Activated naive CD8-positive, alpha-beta T cell treated with anti-CD3 and anti-CD28 coated beads, Interleukin-2, amount 50 U/mL, for 24 hours (primary cell): ENCODE results near the gene RASGRF1.
A peak's percentile ranks its signal among the peaks of the same experiment; 100 is the strongest.
"Not testable (repeated sequence)": the region's sequence is repeated elsewhere in the genome, so short reads cannot be mapped to it uniquely, and the experiment has no call there.

Experiments
- ATAC-seq: fragments of 150-1000 bp; cut with Tn5 transposase; one replicate; pipeline ENCODE4 v1.10.0; 2021
- DNase-seq: peaks from one replicate; pipeline ENCODE4 v3.0.0; 2021
- H3K27ac Mint-ChIP-seq: one replicate; pipeline ENCODE4 v1.8.0; 2021; ENCODE audit warnings: mild to moderate bottlenecking, mixed read lengths
- H3K27me3 Mint-ChIP-seq: one replicate; pipeline ENCODE4 v1.8.0; 2021; ENCODE audit warnings: mixed read lengths
- H3K36me3 Mint-ChIP-seq: one replicate; pipeline ENCODE4 v1.8.0; 2021; ENCODE audit warnings: low read depth, mixed read lengths
- H3K4me1 Mint-ChIP-seq: one replicate; pipeline ENCODE4 v1.8.0; 2021; ENCODE audit warnings: mixed read lengths
- H3K4me3 Mint-ChIP-seq: one replicate; pipeline ENCODE4 v1.8.0; 2021; ENCODE audit warnings: mild to moderate bottlenecking, moderate library complexity, mixed read lengths
- H3K9me3 Mint-ChIP-seq: one replicate; pipeline ENCODE4 v1.8.0; 2021; ENCODE audit warnings: mixed read lengths

The RASGRF1 gene

GRCh38 chr15:78933187-78933822, 157.3 kb downstream of the RASGRF1 start:
- peaks cover 15% of the 10 kb centered on the region for H3K4me1 Mint-ChIP-seq
- peaks cover 1% of the 10 kb centered on the region for H3K36me3 Mint-ChIP-seq
- no peak for DNase-seq
- ATAC-seq: no peak
- H3K27me3 Mint-ChIP-seq: peaks cover under 1% of the 10 kb centered on the region
- no peak overlapping the region for H3K4me3 Mint-ChIP-seq
- no peak overlapping the region for H3K27ac Mint-ChIP-seq
- no peaks in the 10 kb centered on the region for H3K9me3 Mint-ChIP-seq

GRCh38 chr15:78932258-78932808, 158.2 kb downstream of the RASGRF1 start:
- DNase-seq (no peak), ATAC-seq (no peak)
- Mint-ChIP-seq H3K27ac (no peak overlapping the region), H3K4me3 (no peak overlapping the region), H3K36me3 (no peaks in the 10 kb centered on the region), H3K9me3 (no peaks in the 10 kb centered on the region), H3K4me1 (peaks cover 7% of the 10 kb centered on the region), H3K27me3 (no peaks in the 10 kb centered on the region)

GRCh38 chr15:78931439-78932257, 158.9 kb downstream of the RASGRF1 start:
- H3K27ac Mint-ChIP-seq: no peak overlapping the region
- DNase-seq: no peak
- H3K9me3 Mint-ChIP-seq: no peaks in the 10 kb centered on the region
- H3K4me1 Mint-ChIP-seq: no peaks in the 10 kb centered on the region
- no peak overlapping the region for H3K4me3 Mint-ChIP-seq
- no peaks in the 10 kb centered on the region for H3K27me3 Mint-ChIP-seq
- H3K36me3 Mint-ChIP-seq: no peaks in the 10 kb centered on the region
- no peak for ATAC-seq

- Mint-ChIP-seq H3K27me3 (no peaks in the 10 kb centered on the region), H3K36me3 (no peaks in the 10 kb centered on the region), H3K4me1 (no peaks in the 10 kb centered on the region), H3K9me3 (no peaks in the 10 kb centered on the region), H3K4me3 (no peak overlapping the region), H3K27ac (no peak overlapping the region)
- peak; percentile 11 for ATAC-seq
- DNase-seq: no peak
Measured at GRCh38 chr15:78930577-78931388, 159.8 kb downstream of the RASGRF1 start.

GRCh38 chr15:78929536-78930264, 160.9 kb downstream of the RASGRF1 start:
- no peak for ATAC-seq
- Mint-ChIP-seq H3K27me3 (no peaks in the 10 kb centered on the region), H3K4me1 (no peaks in the 10 kb centered on the region), H3K4me3 (no peak overlapping the region), H3K27ac (no peak overlapping the region), H3K9me3 (no peaks in the 10 kb centered on the region), H3K36me3 (no peaks in the 10 kb centered on the region)
- DNase-seq: no peak

GRCh38 chr15:78928616-78929093, 161.9 kb downstream of the RASGRF1 start:
- Mint-ChIP-seq H3K4me3 (no peak overlapping the region), H3K27ac (no peak overlapping the region), H3K9me3 (no peaks in the 10 kb centered on the region), H3K4me1 (no peaks in the 10 kb centered on the region), H3K27me3 (no peaks in the 10 kb centered on the region), H3K36me3 (no peaks in the 10 kb centered on the region)
- DNase-seq (no peak), ATAC-seq (no peak)

GRCh38 chr15:78928176-78928575, 162.4 kb downstream of the RASGRF1 start:
- H3K4me3 Mint-ChIP-seq, H3K27ac Mint-ChIP-seq, ATAC-seq, H3K9me3 Mint-ChIP-seq, DNase-seq, H3K4me1 Mint-ChIP-seq, H3K36me3 Mint-ChIP-seq, H3K27me3 Mint-ChIP-seq: not testable (repeated sequence)

- Mint-ChIP-seq H3K36me3 (peaks cover 1% of the 10 kb centered on the region), H3K27ac (no peak overlapping the region)
- no peak for DNase-seq
Measured at GRCh38 chr15:78927077-78927790, 163.3 kb downstream of the RASGRF1 start.

GRCh38 chr15:78925956-78926743, 164.4 kb downstream of the RASGRF1 start:
- ATAC-seq: no peak
- Mint-ChIP-seq H3K27me3 (no peaks in the 10 kb centered on the region), H3K4me3 (no peak overlapping the region), H3K27ac (no peak overlapping the region), H3K9me3 (no peaks in the 10 kb centered on the region), H3K36me3 (peaks cover 3% of the 10 kb centered on the region), H3K4me1 (no peaks in the 10 kb centered on the region)
- no peak for DNase-seq

More at GRCh38 chr15:78927077-78927790, 163.3 kb downstream of the RASGRF1 start:
- no peak for ATAC-seq
- no peaks in the 10 kb centered on the region for H3K9me3 Mint-ChIP-seq
- H3K4me3 Mint-ChIP-seq: no peak overlapping the region
- no peaks in the 10 kb centered on the region for H3K27me3 Mint-ChIP-seq
- H3K4me1 Mint-ChIP-seq: no peaks in the 10 kb centered on the region

GRCh38 chr15:78925076-78925624, 165.4 kb downstream of the RASGRF1 start:
- H3K27ac Mint-ChIP-seq: no peak overlapping the region
- H3K4me1 Mint-ChIP-seq: no peaks in the 10 kb centered on the region
- no peaks in the 10 kb centered on the region for H3K27me3 Mint-ChIP-seq
- no peaks in the 10 kb centered on the region for H3K9me3 Mint-ChIP-seq
- H3K4me3 Mint-ChIP-seq: no peak overlapping the region
- ATAC-seq (no peak), DNase-seq (no peak)
- H3K36me3 Mint-ChIP-seq: peaks cover 4% of the 10 kb centered on the region

GRCh38 chr15:78923480-78924360, 166.9 kb downstream of the RASGRF1 start:
- H3K27ac Mint-ChIP-seq: no peak overlapping the region
- H3K4me1 Mint-ChIP-seq: no peaks in the 10 kb centered on the region
- H3K4me3 Mint-ChIP-seq: no peak overlapping the region
- no peak for DNase-seq
- H3K9me3 Mint-ChIP-seq: no peaks in the 10 kb centered on the region
- H3K27me3 Mint-ChIP-seq: no peaks in the 10 kb centered on the region
- no peak for ATAC-seq
- peaks cover 6% of the 10 kb centered on the region for H3K36me3 Mint-ChIP-seq

- no peaks in the 10 kb centered on the region for H3K4me1 Mint-ChIP-seq
- H3K4me3 Mint-ChIP-seq: no peak overlapping the region
- no peak overlapping the region for H3K27ac Mint-ChIP-seq
- H3K27me3 Mint-ChIP-seq: no peaks in the 10 kb centered on the region
- no peak for DNase-seq
- ATAC-seq: no peak
- H3K9me3 Mint-ChIP-seq: no peaks in the 10 kb centered on the region
- peaks cover 9% of the 10 kb centered on the region for H3K36me3 Mint-ChIP-seq
Measured at GRCh38 chr15:78923015-78923414, 167.6 kb downstream of the RASGRF1 start.
